Chondrocyte (in vitro differentiated cells): ENCODE measurements around the gene SPOCD1. TPM values are rescaled to one million over a fixed set of nuclear protein-coding genes. Genes with fewer than 3 reads are reported as not detected.

Experiments
- DNase-seq: peaks from one replicate; pipeline ENCODE4 v3.0.0; 2021; ENCODE audit warnings: mixed read lengths, low spot score
- H3K27ac Mint-ChIP-seq: one replicate; pipeline ENCODE4 v1.8.0; 2021; ENCODE audit warnings: mild to moderate bottlenecking, moderate library complexity, mixed read lengths; ENCODE audit not compliant: unreplicated experiment
- H3K27me3 Mint-ChIP-seq: 2 replicates; pipeline ENCODE4 v1.8.0; 2021; ENCODE audit warnings: low read depth, mixed read lengths
- H3K36me3 Mint-ChIP-seq: 2 replicates; pipeline ENCODE4 v1.8.0; 2021; ENCODE audit warnings: low read depth, mixed read lengths
- H3K4me1 Mint-ChIP-seq: 2 replicates; pipeline ENCODE4 v1.8.0; 2021; ENCODE audit warnings: low read depth, mild to moderate bottlenecking, mixed read lengths
- H3K4me3 Mint-ChIP-seq: one replicate; pipeline ENCODE4 v1.8.0; 2021; ENCODE audit warnings: mild to moderate bottlenecking, moderate library complexity, mixed read lengths; ENCODE audit not compliant: unreplicated experiment
- H3K9me3 Mint-ChIP-seq: 2 replicates; pipeline ENCODE4 v1.8.0; 2021; ENCODE audit warnings: low read depth, mixed read lengths
- total RNA-seq: library from RNA; stranded (reverse); gene quantifications from 3 replicates; pipeline ENCODE4 v1.2.1, GENCODE V29; 2021
- TF ChIP-seq, protein P1 (sequence below): fragments of 200-600 bp; sonication (generic); IDR thresholded peaks from 2 replicates; pipeline ENCODE4 v1.5.0; 2021; ENCODE audit warnings: antibody characterized with exemption, mild to moderate bottlenecking, moderate library complexity

The SPOCD1 gene
- total RNA-seq, 1 donor from 2014 or later: 7.3 TPM

DNA sequence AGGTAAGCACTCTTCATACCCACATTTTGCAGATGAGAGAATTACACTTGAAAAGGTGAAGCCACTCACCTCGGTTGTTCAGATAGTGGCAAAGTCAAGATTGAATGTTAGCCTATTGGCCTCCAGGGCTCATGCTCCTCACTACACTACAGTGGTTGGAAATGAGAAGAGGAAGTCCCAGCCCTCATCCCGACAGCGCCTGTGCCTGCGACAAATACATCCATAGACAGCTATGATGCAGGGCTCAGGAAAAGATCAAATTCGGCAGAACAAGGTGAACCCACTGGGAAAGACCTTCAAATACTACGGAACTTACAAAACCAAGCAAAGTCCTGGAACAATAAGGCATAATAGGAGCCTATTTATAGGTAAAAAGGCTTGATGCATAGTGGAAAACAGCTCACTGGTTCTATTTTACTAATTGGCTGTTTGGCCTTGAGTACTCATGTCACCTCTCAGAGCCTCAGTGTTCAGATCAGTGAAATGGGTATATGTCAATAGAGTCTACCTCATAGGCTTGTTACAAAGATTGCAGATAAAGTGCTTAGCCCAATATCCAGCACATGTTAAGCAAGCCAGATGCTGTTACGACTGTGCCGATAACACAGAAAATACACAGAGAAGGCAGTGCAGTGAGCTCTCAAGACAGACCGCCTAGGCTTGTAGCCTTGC, 3.5 kb downstream of the SPOCD1 start:
- Mint-ChIP-seq H3K4me3 (no peak overlapping the region), H3K36me3 (no peaks in the 10 kb centered on the region), H3K27ac (no peak overlapping the region), H3K27me3 (no peaks in the 10 kb centered on the region), H3K4me1 (no peaks in the 10 kb centered on the region), H3K9me3 (no peaks in the 10 kb centered on the region)
- no peak for DNase-seq
- TF ChIP-seq, protein P1, sequence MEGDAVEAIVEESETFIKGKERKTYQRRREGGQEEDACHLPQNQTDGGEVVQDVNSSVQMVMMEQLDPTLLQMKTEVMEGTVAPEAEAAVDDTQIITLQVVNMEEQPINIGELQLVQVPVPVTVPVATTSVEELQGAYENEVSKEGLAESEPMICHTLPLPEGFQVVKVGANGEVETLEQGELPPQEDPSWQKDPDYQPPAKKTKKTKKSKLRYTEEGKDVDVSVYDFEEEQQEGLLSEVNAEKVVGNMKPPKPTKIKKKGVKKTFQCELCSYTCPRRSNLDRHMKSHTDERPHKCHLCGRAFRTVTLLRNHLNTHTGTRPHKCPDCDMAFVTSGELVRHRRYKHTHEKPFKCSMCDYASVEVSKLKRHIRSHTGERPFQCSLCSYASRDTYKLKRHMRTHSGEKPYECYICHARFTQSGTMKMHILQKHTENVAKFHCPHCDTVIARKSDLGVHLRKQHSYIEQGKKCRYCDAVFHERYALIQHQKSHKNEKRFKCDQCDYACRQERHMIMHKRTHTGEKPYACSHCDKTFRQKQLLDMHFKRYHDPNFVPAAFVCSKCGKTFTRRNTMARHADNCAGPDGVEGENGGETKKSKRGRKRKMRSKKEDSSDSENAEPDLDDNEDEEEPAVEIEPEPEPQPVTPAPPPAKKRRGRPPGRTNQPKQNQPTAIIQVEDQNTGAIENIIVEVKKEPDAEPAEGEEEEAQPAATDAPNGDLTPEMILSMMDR: no peak

DNA sequence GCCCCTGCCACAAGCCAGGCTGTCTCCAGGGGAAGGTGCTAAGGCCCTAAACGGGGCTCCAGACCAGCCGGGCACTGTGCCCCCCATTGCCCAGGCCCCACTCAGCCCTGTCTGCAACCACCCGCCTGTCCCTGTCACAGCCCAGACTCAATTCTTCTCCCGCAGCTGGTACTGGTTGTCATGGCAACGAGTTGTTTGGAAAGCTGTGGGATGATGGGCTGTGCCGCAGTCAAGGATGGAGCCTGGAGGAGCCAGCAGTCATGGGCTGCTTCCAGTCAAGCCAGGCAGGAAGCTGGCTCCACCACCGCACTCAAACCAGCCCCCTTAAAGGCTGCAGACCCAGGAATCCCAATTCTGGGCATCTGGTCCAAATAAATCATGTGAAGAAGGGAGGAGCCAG, 4.2 kb downstream of the SPOCD1 start:
- H3K27ac Mint-ChIP-seq: no peak overlapping the region
- H3K4me1 Mint-ChIP-seq: no peaks in the 10 kb centered on the region
- H3K4me3 Mint-ChIP-seq: no peak overlapping the region
- H3K9me3 Mint-ChIP-seq: no peaks in the 10 kb centered on the region
- H3K27me3 Mint-ChIP-seq: no peaks in the 10 kb centered on the region
- TF ChIP-seq, protein P1: no peak
- no peak for DNase-seq
- H3K36me3 Mint-ChIP-seq: no peaks in the 10 kb centered on the region

GRCh38 chr1:31809698-31810097, 6.1 kb downstream of the SPOCD1 start:
- TF ChIP-seq, protein P1: no peak
- no peak overlapping the region for H3K4me3 Mint-ChIP-seq
- no peaks in the 10 kb centered on the region for H3K4me1 Mint-ChIP-seq
- no peak for DNase-seq
- no peaks in the 10 kb centered on the region for H3K9me3 Mint-ChIP-seq
- H3K27ac Mint-ChIP-seq: no peak overlapping the region
- no peaks in the 10 kb centered on the region for H3K27me3 Mint-ChIP-seq
- H3K36me3 Mint-ChIP-seq: no peaks in the 10 kb centered on the region

DNA sequence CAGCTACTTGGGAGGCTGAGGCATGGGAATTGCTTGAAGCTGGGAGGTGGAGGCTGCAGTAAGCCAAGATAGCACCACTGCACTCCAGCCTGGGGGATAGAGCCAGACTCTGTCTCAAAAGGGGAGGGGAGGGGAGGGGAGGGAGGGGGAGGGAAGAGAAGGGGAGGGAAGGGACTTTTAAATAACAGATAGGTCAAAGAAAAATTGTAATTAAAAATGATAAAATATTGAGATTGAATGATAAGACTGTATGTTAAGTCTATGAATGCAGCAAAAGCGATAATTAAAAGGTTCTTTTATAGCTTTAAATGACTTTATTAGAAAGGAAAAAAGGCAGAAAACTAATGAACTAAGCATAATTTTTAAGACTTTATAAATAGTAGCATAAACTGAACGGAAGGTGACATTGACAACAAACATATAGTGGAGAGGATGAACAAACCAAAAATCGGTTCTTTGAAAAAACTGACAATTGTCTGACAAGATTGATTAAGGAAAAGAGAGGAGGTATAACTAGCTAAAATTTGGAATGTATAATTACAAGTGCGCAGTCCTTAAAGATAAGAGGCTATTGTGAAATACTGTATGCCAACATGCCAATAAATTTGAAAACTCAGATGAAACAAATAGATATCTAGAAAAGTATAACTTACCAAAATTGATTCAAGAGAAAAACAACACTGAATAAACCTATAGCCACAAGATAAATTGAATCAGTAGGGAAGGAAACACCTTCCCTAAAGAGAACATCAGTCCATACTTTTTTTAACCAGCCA, 8.4 kb downstream of the SPOCD1 start:
- DNase-seq: no peak
- Mint-ChIP-seq H3K27me3 (no peaks in the 10 kb centered on the region), H3K27ac (no peak overlapping the region), H3K4me3 (no peak overlapping the region), H3K9me3 (no peaks in the 10 kb centered on the region), H3K36me3 (no peaks in the 10 kb centered on the region), H3K4me1 (no peaks in the 10 kb centered on the region)
- TF ChIP-seq, protein P1: no peak

GRCh38 chr1:31805318-31805717, 10.5 kb downstream of the SPOCD1 start:
- Mint-ChIP-seq H3K4me1 (no peaks in the 10 kb centered on the region), H3K36me3 (no peaks in the 10 kb centered on the region), H3K27me3 (no peaks in the 10 kb centered on the region), H3K9me3 (no peaks in the 10 kb centered on the region), H3K4me3 (no peak overlapping the region), H3K27ac (no peak overlapping the region)
- TF ChIP-seq, protein P1: no peak
- no peak for DNase-seq
